Measurements from ENCODE around the gene UGT1A10. TPM values are rescaled to one million over a fixed set of nuclear protein-coding genes. Genes with fewer than 3 reads are reported as not detected.
"Not testable (repeated sequence)": the region's sequence is repeated elsewhere in the genome, so short reads cannot be mapped to it uniquely, and the experiment has no call there.

Gene UGT1A10
- polyA plus RNA-seq, 1 experiment, result not detected

- Histone ChIP-seq H3K4me3 (ENCODE audit: low read depth, low read length) (no peak overlapping the region), H3K36me3 (ENCODE audit: control insufficient read depth, insufficient read depth, low read length) (no peaks in the 10 kb centered on the region), H3K27me3 (ENCODE audit: control insufficient read depth, insufficient read depth, low read length) (no peaks in the 10 kb centered on the region)
- ChIA-PET POLR2A (no interaction called here), CTCF (interaction anchor here (0.7 kb wide), 1 partner anchor 265 kb away, joined by 4 read pairs; no protein-coding TSS in a partner anchor)
- no peak for TF ChIP-seq CTCF (IDR thresholded peaks at IDR 0.05; ENCODE audit: insufficient read depth, low read depth, low read length)
- DNase-seq (ENCODE audit: low read depth), result no peak
Observed at GRCh38 chr2:233714121-233714520, 77.9 kb downstream of the UGT1A10 start.

DNA sequence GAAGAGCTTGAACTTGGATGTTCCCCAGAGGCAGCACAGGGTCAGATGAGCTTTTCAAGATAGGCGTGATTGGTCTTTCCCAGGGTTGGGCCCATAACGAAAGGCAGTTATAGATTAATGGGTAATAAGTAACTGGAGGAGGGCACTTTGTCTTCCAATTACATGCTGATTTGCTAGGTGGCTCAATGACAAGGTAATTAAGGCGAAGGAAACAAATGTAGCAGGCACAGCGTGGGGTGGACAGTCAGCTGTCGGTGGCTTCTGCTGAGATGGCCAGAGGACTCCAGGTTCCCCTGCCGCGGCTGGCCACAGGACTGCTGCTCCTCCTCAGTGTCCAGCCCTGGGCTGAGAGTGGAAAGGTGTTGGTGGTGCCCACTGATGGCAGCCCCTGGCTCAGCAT is 82.3 kb downstream of the UGT1A10 start, which contains the start of gene UGT1A4:
TSS of gene UGT1A4 (plus strand) at position 185 of the 400 bp plus-strand sequence. CDS start at position 270, 85 bp downstream.
- Histone ChIP-seq H3K4me3 (ENCODE audit: low read depth, low read length) (no peak within 1 kb of the TSS), H3K27me3 (ENCODE audit: control insufficient read depth, insufficient read depth, low read length) (no peaks in the 10 kb centered on the region), H3K36me3 (ENCODE audit: control insufficient read depth, insufficient read depth, low read length) (no peaks in the 10 kb centered on the region)
- DNase-seq (ENCODE audit: low read depth), result no peak
- TF ChIP-seq CTCF (IDR thresholded peaks at IDR 0.05; ENCODE audit: insufficient read depth, low read depth, low read length), result no peak
- ChIA-PET POLR2A (no interaction called here), CTCF (interaction anchor here (1.2 kb wide), 1 partner anchor 269 kb away, joined by 4 read pairs; no protein-coding TSS in a partner anchor)

GRCh38 chr2:233728723-233729301 is 92.6 kb downstream of the UGT1A10 start, which contains the start of gene UGT1A3:
Gene UGT1A3, plus strand, starts transcription at chr2:233729042. Its CDS starts 85 bp downstream, at chr2:233729127.
- CTCF ChIA-PET, result no interaction called here
- DNase-seq (ENCODE audit: low read depth), result no peak
- H3K36me3 ChIP-seq (ENCODE audit: control insufficient read depth, insufficient read depth, low read length), result no peaks in the 10 kb centered on the region
- no peak for TF ChIP-seq CTCF (IDR thresholded peaks at IDR 0.05; ENCODE audit: insufficient read depth, low read depth, low read length)
- no peak within 1 kb of the TSS for H3K4me3 ChIP-seq (ENCODE audit: low read depth, low read length)
- H3K27me3 ChIP-seq (ENCODE audit: control insufficient read depth, insufficient read depth, low read length), result no peaks in the 10 kb centered on the region
- POLR2A ChIA-PET, result interaction anchor here (0.6 kb wide), 1 partner anchor 795 kb away, joined by 10 read pairs; no protein-coding TSS in a partner anchor

DNA sequence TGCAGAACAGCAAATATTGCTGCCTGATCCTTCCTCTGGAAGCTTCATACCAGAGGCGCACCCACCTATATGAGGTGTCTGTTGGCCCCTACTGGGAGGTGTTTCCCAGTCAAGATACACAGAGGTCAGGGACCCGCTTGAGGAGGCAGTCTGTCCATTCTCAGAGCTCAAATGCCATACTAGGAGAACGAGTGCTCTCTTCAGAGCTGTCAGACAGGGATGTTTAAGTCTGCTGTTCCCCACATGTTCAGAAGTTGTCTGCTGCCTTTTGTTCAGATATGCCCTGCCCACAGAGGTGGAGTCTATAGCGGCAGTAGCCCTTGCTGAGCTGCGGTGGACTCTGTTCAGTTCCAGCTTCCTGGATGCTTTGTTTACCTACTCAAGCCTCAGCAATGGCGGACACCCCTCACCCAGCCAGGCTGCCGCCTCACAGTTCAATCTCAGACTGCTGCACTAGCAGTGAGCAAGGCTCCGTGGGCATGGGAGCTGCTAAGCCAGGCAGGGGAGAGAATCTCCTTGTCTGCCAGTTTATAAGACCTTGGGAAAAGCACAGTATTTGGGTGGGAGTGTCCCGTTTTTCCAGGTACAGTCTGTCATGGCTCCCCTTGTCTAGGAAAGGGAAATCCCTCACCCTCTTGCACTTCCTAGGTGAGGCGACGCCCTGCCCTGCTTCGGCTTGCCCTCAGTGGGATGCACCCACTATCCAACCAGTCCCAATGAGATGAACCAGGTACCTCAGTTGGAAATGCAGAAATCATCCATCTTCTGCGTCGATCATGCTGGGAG is 100.8 kb downstream of the UGT1A10 start:
- H3K27me3 ChIP-seq (ENCODE audit: control insufficient read depth, insufficient read depth, low read length); DNase-seq (ENCODE audit: low read depth); H3K4me3 ChIP-seq (ENCODE audit: low read depth, low read length); CTCF ChIA-PET; H3K36me3 ChIP-seq (ENCODE audit: control insufficient read depth, insufficient read depth, low read length); POLR2A ChIA-PET: not testable (repeated sequence)

- DNase-seq (ENCODE audit: low read depth), result no peak
- POLR2A ChIA-PET, result no interaction called here
- CTCF ChIA-PET, result interaction anchor here (1.4 kb wide), 1 partner anchor 15 kb away, joined by 3 read pairs; no protein-coding TSS in a partner anchor
- Histone ChIP-seq H3K27me3 (ENCODE audit: control insufficient read depth, insufficient read depth, low read length) (no peaks in the 10 kb centered on the region), H3K4me3 (ENCODE audit: low read depth, low read length) (no peak overlapping the region), H3K36me3 (ENCODE audit: control insufficient read depth, insufficient read depth, low read length) (no peaks in the 10 kb centered on the region)
- no peak for TF ChIP-seq CTCF (IDR thresholded peaks at IDR 0.05; ENCODE audit: insufficient read depth, low read depth, low read length)
Observed at GRCh38 chr2:233740870-233741269, 104.6 kb downstream of the UGT1A10 start.

Data from BJ (cell line).